ENCODE data around the gene NR6A1. TPM values are rescaled to one million over a fixed set of nuclear protein-coding genes. Genes with fewer than 3 reads are reported as not detected.

Gene NR6A1
- total RNA-seq, 4 donors from 2014 or later: 1.8 to 2.8 (median 2.0) TPM

DNA sequence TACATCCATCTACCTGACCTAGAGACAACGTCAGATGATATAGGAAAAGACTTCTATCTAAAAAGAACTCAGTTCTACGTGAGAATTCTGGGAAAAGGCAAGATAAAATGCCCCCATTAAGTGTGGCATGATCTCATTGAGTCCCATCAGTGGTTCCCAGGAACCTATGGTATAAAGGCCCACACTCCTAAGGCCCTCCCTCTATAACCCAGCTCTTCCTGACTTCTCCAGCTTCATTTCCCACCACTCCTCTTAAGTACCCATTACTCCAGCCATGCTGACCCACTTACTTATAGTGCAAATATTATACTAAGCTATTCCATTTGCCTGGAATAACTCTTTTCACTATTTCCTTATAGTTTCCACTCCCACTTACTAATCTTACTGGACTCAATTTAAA, 168.5 kb downstream of the NR6A1 start:
- H3K9me3 ChIP-seq: no peaks in the 10 kb centered on the region
- intact Hi-C loops (cut with DNase I): no loop called here
- no peaks in the 10 kb centered on the region for H3K4me1 ChIP-seq
- H3K36me3 ChIP-seq: no peaks in the 10 kb centered on the region
- H3K27me3 ChIP-seq: no peaks in the 10 kb centered on the region
- WGBS: 91% methylated on average over 2 of the region's 2 CpGs
- TF ChIP-seq EP300 (IDR thresholded peaks at IDR 0.05) (no peak), POLR2AphosphoS5 (IDR thresholded peaks at IDR 0.05) (no peak), POLR2A (IDR thresholded peaks at IDR 0.05; ENCODE audit: low read depth) (no peak)
- TF ChIP-seq, protein P1, sequence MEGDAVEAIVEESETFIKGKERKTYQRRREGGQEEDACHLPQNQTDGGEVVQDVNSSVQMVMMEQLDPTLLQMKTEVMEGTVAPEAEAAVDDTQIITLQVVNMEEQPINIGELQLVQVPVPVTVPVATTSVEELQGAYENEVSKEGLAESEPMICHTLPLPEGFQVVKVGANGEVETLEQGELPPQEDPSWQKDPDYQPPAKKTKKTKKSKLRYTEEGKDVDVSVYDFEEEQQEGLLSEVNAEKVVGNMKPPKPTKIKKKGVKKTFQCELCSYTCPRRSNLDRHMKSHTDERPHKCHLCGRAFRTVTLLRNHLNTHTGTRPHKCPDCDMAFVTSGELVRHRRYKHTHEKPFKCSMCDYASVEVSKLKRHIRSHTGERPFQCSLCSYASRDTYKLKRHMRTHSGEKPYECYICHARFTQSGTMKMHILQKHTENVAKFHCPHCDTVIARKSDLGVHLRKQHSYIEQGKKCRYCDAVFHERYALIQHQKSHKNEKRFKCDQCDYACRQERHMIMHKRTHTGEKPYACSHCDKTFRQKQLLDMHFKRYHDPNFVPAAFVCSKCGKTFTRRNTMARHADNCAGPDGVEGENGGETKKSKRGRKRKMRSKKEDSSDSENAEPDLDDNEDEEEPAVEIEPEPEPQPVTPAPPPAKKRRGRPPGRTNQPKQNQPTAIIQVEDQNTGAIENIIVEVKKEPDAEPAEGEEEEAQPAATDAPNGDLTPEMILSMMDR (IDR thresholded peaks at IDR 0.05): no peak
- H3K4me3 ChIP-seq: no peak overlapping the region
- DNase-seq (ENCODE audit: extremely low spot score): no peak
- no peak overlapping the region for H3K27ac ChIP-seq (replicated peaks in 1 of 4)

DNA sequence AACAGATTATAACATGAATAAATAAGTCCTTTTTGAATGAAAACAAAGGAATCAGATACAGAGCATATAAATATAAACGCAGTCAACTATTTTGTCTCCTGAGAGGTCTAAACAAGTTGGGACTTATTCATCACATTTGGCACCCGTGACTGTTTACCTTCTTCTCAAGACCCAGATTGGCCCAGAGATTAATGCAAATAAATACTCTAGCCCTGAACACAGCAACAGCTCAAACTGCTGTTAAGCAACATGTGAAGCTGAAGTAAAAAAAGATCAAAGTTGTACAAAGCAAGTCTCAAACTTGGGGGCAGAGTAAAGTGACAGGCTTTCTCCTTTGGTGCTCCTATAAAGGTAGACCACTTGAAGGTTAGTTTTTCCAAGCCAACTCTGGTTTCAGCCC, 168.9 kb downstream of the NR6A1 start:
- Histone ChIP-seq H3K27me3 (no peaks in the 10 kb centered on the region), H3K9me3 (no peaks in the 10 kb centered on the region), H3K27ac (replicated peaks in 1 of 4) (no peak overlapping the region), H3K36me3 (no peaks in the 10 kb centered on the region), H3K4me1 (no peaks in the 10 kb centered on the region), H3K4me3 (no peak overlapping the region)
- intact Hi-C loops (cut with DNase I): no loop called here
- WGBS: 55% methylated on average over 2 of the region's 2 CpGs
- no peak for DNase-seq (ENCODE audit: extremely low spot score)
- TF ChIP-seq POLR2A (IDR thresholded peaks at IDR 0.05; ENCODE audit: low read depth) (no peak), POLR2AphosphoS5 (IDR thresholded peaks at IDR 0.05) (no peak), EP300 (IDR thresholded peaks at IDR 0.05) (no peak)
- TF ChIP-seq, protein P1 (IDR thresholded peaks at IDR 0.05): no peak

DNA sequence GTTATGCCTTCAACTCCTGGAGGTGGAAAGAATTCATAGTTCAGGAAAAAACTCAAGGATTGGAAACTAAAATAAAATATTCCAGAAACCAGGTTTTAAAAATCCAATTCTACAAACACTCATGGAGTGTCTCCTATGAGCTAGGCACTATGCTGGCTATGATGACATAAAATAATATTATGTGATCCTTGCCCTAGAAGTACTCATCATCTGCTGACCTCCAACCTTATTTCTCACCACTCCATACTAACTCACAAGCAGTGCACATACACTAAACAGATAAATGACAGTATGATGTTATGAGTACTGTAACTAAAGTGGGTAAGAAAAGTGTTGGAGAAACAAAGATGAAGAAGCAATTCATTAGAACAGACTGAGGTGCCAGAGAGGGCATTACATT, 170.7 kb downstream of the NR6A1 start:
- no peak overlapping the region for H3K27ac ChIP-seq (replicated peaks in 1 of 4)
- no peaks in the 10 kb centered on the region for H3K9me3 ChIP-seq
- H3K4me3 ChIP-seq: no peak overlapping the region
- no peak for DNase-seq (ENCODE audit: extremely low spot score)
- TF ChIP-seq EP300 (IDR thresholded peaks at IDR 0.05) (no peak), POLR2AphosphoS5 (IDR thresholded peaks at IDR 0.05) (no peak), POLR2A (IDR thresholded peaks at IDR 0.05; ENCODE audit: low read depth) (no peak)
- TF ChIP-seq, protein P1 (IDR thresholded peaks at IDR 0.05): no peak
- intact Hi-C loops (cut with DNase I): no loop called here
- no peaks in the 10 kb centered on the region for H3K36me3 ChIP-seq
- no peaks in the 10 kb centered on the region for H3K27me3 ChIP-seq
- no peaks in the 10 kb centered on the region for H3K4me1 ChIP-seq

DNA sequence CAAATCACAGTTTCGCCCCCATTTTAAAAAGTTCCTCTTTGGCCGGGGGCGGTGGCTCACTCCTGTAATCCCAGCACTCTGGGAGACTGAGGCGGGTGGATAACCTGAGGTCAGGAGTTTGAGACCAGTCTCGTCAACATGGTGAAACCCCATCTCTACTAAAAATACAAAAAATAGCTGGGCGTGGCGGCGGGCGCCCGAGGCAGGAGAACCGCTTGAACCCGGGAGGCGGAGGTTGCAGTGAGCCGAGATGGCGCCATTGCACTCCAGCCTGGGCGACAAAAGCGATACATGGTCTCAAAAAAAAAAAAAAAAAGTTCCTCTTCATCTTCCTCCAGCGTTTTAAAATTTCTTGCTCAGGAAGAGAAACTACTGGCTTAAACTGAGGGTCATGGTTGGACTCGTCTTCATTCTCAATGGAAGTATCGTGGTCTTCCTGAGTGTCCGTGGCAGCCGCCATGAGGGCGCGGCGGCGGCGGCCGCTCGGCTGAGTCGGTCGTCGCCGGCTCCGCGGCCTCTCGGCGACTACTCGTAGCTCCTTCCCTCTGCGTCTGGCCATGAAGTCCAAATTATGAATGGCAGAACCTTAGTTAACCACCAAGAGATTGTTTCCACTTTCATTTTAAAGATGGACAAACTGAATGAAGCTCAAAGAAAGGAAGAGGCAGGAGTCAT, 171.9 kb downstream of the NR6A1 start:
- no peaks in the 10 kb centered on the region for H3K9me3 ChIP-seq

More for the DNA sequence above, 171.9 kb downstream of the NR6A1 start:
- intact Hi-C loops (cut with DNase I): no loop called here
- H3K4me1 ChIP-seq: peaks cover 6 to 10% (median 8%) of the 10 kb centered on the region in 4 donors
- no peak for TF ChIP-seq POLR2A (IDR thresholded peaks at IDR 0.05; ENCODE audit: low read depth)
- no peak for TF ChIP-seq POLR2AphosphoS5 (IDR thresholded peaks at IDR 0.05)
- TF ChIP-seq EP300 (IDR thresholded peaks at IDR 0.05): no peak
- TF ChIP-seq, protein P1 (IDR thresholded peaks at IDR 0.05): no peak
- H3K27me3 ChIP-seq: no peaks in the 10 kb centered on the region
- DNase-seq (ENCODE audit: extremely low spot score): no peak
- no peaks in the 10 kb centered on the region for H3K36me3 ChIP-seq
- no peak overlapping the region for H3K27ac ChIP-seq (replicated peaks in 1 of 4)
- WGBS: 96% methylated on average over 39 of the region's 39 CpGs
- no peak overlapping the region for H3K4me3 ChIP-seq

Measured in esophagus muscularis mucosa (tissue), 4 donors.